NCI-H2029 treated with DMSO at 0.1 percent for 48 hours (cell line): Measurements from ENCODE around the gene GALNT7.
A peak's percentile ranks its signal among the peaks of the same experiment; 100 is the strongest.
"Not testable (repeated sequence)": the region's sequence is repeated elsewhere in the genome, so short reads cannot be mapped to it uniquely, and the experiment has no call there.

Source experiments
- DNase-seq: peaks from one replicate; lab custom pipeline; 2025; lab: John Stamatoyannopoulos, UW

Gene GALNT7

DNA sequence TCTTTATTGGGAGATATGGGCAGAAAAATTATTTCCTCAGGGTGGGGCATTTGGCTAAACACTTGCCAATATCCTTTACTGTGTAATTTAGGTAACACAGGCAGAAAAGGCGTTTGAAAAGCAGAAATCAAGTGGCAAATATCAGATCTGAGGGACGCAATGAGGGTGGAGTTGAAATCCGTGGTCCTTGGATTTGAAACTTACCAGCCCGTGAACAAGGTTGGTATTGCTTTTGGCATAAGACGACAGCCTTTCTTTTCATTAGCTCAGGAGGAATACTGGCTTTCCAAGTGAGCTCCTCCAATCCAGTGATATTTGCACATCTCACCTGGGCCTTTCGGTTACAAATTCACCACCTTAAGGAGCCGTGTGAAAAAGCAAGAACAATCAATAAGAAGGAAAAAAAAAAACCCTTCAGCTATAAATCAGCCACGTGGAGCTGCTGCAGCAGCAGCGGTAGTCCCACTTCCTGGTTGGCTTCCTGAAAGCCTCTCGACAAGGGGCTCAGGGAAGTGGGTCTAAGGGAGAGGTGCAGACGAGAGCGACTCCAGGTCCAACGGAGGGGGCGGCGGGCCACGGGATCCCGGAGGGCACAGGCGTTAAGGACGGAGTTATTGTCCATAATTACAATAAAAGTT lies 734 bp upstream of the GALNT7 start:
- peak; percentile 68 for DNase-seq

DNA sequence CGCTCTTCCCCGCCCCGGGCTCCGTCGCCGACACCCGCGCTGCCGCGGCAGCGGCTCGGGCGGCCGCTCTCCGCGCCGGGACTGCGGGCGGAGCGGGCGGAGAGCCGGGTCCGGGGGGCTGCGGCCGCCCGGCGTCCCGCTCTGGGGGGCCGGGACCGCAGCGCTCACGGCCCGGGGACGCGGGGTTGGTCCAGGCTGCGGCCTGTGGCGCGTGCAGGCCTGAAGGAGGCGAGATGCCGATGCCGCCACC lies 492 bp downstream of the GALNT7 start:
- no peak for DNase-seq

DNA sequence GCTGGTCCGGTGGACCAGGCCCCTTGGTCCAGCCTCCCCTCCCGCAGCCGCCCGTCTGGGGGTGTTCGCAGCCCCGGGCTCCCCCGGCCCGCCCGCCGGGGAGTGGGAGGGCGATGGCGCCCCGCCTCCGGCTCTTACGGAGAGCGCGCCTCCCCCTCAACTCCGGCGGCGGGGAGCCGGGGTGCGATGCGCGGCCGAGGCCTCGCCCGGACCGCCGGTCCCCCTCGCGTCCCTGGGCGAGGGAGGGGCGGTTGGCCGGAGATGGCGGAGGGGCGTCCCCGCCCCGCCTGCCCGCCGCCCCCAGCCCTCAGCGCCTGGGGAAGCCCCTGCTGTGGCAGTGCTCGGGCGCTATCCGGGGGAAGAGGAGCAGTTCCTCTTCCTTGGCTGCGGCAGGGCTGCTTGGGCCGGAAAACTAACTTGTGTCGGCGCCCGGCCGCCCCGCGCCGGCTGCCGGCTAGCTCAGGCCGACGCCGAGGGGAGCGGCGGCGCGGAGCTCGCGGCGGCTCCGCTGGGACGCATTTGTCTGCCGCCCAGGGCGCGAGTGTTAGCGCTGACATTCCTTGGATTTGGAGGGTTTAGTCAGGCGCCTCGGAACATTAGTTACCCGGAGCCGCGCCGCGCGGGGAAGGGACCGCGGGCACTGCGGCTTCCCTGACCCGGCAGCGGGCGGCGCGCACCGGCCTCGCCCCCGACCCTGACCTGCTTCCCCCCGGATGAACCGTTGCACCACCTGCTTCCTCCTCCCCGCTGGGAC lies 994 bp downstream of the GALNT7 start:
- DNase-seq = no peak

DNA sequence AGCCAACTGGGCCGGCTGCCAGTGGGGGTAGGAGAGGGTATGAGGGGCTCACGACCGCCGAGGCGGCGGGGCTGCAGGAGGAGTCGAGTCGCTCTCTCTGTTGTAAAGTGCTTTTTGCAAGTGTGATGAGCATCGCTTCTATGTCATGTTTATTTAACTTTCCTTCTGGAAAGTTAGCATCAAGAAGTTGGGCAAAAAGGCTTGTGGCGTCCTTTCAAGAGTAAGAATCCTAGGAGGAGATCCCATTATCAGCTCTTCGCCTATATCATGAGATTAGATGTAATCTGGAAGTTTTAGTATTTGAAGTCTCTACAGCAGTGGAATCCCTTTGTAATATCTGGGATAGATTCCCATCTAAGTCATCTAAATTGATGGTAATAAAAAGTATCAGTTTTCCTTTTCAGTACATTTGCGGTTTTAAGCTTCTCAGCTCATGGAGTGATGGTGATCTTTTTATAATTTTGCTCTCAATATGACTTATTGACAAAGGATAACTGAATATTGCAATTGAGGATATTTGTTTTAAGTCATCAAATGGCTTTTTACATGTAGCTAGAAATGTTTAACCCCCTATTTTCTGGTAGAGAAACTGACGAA lies 1.7 kb downstream of the GALNT7 start:
- no peak for DNase-seq

DNA sequence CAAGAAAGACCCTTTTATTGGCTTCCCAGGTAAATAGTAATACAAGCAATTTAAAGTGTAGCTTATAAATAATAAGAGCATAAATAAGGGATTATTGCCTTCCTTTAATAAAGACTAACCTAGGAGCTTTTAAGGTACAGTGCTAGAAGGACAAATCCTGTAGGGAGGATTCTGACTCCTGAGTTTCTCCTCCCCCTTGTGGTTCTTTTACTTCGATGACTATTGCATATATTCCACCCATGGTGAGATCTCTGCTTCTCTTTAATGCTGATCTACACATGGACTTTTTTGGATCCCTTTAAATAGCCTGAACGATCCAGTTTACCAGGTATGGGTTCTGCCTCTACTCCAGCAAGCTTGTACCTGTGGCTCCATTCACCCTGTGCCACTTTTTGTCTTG lies 2.5 kb downstream of the GALNT7 start:
- no peak for DNase-seq

DNA sequence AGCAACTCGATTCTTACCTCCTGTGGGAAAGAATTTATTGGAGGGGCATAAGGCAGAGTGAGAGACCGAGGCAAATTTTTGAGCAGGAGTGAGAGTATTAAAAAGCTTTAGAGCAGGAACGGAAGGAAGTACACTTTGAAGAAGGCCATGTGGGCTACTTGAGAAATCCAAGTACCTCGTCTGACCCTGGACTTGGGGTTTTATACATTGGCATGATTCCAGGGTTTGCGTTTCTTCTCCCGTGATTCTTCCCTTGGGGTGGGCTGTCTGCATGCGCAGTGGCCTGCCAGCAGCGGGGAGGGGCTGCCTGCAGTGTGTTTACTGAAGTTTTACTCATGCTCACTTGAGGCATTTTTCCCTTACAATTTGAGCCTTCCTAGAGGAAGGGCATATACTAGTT lies 3.4 kb downstream of the GALNT7 start:
- DNase-seq = no peak

DNA sequence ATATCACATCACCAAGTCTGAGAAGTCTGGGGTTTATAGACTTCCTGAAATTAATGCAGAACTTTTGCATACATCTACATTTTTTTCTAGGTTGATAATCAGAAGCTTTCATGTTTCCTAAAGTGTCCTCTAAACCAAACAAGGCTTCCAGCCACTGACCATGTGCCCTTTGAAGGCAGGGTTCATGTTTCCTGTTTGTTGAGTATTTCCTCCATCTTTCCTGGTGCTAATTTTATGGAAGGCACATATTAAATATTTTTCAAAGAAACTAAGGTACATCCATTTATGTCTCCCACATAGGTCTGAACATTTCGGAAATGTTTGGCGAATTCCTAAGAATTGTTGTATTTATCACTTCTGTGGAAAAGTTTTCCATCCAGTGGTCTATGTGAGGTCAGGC lies 5.6 kb downstream of the GALNT7 start:
- DNase-seq = no peak

DNA sequence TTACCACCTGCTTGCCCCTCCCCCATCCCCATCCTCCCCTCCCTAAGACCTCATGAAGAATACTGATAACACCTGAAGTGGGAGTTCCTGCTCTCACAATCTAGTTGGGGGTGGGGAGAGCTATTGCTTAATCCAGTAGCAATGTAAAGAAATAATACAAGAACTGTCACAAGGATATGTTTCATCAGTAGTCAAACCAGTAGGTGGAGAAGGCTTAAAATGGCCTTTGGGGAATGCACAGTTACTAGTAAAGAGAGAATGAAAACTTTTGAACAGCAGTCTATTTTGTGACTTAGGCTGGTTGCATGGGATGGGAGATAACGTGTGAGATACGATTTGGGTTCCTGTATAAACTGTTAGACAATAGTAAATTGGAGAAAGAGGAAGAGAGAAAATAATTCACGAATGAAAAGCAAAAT lies 6.0 kb downstream of the GALNT7 start:
- DNase-seq = no peak

DNA sequence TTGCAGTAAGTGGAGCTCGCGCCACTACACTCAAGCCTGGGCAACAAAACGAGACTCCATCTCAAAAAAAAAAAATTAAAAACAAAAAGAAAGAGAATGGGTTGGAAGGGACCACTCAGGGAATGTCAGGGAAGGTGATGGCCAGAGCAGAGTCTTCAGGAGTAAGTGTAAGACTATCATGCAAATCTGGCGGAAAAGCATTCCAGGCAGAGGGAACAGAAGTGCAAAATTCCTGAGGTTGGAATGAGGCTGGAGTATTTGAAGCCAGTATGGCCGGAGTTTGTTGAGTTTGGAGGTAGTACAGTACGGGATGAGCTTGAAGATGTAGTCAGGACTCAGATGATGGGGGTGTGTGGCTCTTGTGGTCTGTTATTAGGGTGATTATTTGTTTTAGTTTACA lies 7.4 kb downstream of the GALNT7 start:
- no peak for DNase-seq

DNA sequence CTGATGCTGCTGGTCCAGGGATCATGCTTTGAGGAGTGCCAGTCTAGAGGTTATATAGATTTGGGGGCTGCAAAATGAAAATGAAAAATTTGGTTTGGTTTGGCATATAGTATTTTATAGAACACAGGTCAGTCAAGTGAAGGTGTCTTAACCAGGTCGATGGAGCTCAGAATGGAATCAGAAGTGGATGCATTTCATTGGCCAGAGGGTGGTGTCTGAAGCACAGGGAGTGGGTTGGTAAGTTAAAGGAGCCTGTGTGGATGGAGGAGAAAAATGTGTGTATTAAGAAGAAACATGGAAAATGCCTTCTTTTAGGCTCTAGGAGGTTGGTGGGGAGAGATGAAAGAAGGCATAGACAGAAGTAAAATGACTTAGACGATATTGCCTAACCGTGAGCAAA lies 8.6 kb downstream of the GALNT7 start:
- DNase-seq = no peak

DNA sequence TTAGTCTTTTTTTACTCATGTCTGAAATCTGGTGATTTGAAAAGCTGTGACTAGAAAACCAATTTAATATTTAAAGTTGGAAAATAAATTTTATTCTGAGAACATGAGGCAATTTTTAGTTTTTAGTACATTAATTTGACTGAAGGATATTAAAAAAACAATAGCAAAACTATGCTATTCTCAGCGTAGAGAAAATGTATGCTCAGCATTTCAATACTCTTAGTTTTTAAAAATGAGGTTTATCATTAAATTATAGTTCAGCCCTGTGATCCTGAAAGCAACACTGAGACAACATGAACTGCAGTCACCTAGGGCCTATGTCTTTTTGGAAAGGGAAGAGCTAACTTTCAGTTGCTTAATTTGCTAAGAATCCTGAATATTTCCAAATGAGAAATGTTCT lies 9.5 kb downstream of the GALNT7 start:
- DNase-seq = no peak

DNA sequence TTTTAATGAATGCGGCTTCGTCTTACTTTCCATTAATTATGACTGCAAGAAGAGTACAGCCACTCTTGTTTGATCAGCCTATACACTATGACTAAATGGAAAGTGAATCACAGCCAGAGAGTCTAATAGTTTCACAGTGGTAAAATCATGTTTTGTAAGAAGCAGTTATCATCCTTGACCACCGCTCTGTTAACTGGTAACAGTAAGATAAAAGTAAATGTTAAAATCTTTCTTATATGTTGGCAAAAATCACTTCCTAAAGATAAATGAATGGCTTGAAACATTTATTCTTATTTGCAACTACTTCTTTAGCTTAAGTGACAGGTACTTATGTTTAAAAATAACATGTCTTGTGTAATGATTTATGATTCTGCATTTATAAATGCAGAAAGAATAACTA lies 13.2 kb downstream of the GALNT7 start:
- no peak for DNase-seq

DNA sequence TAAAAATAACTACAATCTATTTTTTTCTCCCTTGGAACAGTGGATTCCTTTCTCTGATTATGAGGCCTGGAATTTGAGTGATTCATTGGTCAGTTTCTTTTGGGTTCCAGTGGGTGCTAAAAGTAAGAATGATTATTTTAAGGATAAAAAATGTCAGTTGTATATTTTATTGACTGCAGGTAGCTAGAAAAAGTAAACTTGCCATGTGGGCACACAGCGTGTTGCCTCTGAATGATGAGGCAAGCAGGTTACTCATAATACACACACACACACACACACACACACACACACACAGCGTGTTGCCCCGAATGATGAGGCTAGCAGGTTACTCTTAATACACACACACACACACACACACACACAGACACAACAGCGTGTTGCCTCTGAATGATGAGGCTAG lies 13.8 kb downstream of the GALNT7 start:
- DNase-seq = no peak

DNA sequence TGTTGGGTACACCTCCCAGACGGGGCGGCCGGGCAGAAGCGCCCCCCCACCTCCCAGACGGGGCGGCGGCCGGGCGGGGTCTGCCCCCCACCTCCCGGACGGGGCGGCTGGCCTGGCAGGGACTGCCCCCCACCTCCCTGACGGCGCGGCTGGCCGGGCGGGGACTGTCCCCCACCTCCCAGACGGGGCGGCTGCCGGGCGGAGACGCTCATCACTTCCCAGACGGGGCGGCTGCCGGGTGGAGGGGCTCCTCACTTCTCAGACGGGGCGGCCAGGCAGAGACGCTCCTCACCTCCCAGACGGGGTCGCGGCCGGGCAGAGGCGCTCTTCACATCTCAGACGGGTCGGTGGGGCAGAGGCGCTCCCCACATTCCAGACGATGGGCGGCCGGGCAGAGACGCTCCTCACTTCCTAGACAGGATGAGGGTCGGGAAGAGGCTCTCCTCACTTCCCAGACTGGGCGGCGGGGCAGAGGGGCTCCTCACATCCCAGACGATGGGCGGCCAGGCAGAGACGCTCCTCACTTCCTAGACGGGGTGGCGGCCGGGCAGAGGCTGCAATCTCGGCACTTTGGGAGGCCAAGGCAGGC lies 15.1 kb downstream of the GALNT7 start:
- not testable (repeated sequence) for DNase-seq

DNA sequence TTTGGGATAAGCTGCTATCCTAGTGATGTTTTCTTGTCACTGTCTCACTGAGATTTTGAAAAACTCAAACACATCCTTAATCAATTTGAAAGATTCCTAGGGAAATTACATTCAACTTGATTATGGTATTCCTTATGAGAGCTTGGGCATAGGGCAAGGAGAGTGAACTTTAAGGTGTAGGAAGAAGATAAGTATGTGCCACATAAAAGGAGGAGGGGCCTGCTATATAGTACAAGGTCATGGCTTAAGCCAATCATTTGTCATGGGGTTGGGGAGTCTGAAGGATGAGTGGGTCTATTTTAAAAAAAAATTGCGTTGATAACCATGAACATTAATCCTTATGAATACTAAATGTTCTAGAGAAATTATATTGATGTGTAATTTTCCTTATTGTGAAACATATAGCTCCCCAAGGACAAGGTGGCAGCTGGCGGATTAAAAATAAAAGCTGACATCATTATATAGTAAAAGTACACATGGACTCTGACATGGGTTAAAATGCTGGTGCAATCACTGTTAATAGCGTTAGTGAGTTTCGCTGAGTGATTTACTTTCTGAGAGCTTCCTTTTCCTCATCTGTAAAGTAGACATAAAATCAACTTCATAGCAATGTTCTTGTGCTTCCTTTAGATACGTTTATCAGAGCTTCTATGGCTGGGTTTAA lies 17.4 kb downstream of the GALNT7 start:
- DNase-seq = no peak

DNA sequence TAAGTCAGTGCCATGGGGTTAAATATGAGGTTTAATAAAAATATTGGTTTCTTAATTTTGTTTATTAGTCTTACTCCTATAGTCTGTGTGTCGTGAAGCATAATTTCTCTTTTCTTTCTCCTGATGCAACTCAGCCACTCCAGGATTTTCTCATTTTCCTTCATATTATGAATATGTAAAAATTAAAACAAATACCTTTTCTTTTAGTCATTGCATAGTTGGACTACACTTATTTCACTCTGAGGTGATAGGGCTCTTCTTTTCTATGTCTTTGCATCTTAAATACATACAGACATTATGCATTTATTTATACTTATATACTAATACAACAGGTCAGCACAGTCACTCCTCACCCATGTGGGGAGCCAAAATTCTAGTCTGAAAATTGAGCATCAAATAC lies 19.1 kb downstream of the GALNT7 start:
- DNase-seq = no peak

DNA sequence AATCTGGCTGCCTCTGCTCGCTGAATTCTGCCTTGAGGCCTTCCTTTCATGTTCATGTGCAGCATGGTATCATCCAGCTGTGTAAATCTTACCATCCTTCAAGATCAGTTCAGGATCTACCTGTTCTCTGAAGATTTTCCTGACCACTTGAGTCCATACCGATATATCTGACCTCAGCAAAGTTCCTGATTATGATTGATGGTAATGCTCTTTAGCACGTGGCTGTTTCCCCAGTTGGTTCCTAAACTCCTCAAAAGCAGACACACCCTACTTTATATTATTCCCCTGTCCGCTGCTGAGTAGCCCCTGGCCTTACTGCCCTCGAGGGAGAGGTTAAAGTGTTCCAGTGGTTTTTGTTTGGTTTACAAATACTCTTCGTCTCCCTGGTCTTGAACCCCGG lies 20.0 kb downstream of the GALNT7 start:
- DNase-seq = no peak

DNA sequence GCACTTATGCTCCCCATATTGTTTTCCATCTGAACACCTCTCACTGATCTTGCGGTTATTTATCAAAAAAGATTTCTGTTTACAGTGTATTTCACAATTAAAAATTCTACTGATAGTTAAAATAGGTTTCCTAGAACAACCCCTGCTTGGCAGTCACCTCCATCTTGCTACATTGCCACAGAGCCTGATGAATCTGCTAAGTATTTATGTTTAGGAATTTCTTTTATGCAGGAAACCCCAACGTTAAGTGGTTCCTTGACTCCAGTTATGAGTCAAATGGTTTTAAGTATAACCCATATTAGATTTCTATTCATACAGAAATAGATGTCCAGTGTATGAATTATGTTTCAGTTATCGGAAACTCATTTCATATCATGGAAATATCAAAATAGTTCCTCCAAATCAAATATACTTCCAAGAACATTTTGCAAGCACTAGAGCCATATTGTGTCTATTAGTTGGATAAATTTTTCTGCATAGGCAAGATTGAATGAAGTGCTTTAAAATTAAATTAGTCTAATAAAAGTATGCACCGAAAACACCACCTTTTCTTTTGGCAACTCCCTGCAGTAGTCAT lies 20.6 kb downstream of the GALNT7 start:
- DNase-seq = no peak

DNA sequence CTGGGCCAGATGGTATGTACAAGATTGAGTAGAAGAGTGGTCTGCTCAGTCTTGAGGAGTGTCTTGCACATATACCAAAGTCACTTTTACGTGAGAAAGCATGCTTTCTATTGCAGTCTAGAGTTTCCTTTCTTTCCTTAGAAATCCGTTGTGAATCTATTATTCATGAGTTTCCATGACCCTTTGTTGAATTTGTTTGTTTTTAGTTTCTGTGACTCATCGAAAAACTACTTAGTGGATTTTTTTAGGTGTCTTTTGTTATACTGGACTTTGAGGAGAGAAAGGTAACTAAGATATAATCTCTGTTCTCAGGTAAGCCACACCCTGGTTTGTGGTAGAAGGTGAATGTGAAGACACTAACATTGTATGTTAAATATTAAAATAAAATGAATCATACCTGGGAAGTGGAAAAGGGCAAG lies 23.0 kb downstream of the GALNT7 start:
- DNase-seq = no peak

DNA sequence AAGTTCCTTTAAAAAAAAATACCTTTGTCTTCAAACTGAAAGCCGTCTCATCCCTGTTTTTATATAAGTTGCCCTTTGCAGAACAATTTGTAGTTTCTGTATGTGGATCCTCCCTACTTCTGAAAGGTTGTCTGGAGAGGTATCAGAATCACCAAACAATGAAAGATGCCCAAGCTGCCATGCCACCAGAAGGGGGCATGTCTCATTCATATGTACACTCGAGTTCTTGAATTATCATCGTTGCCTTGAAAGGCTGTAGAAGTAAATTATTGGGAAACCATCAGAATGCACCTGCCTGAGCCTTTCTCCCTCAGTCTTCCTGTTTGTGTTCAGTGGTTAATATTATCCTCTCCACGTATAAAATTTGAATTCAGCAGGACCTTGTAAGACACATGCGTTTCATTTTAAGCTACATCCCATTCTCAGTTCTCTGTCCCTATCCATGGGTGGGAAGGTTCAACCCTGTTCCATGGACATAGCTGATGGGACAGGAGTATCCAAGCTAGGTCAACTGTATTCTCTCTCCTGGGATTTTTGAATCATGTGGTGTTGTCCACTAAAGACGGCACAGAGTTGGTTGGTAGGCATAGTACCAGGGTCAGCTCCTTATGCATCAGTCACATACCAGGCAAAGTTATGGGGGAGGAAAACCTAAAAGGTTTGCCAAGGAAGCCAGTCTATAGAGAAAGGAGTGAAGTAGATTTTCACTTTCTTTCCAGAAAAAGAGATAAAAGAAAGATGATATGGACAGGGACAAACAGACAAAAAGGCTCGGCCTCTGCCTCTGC lies 24.0 kb downstream of the GALNT7 start:
- DNase-seq = no peak

DNA sequence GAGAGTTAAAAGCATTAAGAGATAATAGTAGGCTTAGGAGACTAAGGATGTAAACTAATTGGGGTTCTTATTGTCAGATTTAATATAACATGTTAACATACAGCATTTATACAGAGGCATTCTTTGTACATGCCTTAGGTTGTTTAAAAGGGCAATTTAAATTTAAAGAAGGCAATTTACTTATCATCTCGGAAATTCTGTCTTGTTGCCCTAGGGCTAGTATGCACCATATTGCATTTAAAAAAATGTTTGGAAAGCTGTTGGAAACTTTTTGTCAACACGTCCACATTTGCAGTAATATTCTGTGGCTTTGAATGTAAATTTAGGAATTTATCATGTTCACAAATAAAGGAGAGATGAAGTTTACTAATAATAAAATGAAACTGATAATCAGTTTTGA lies 25.5 kb downstream of the GALNT7 start:
- DNase-seq = no peak

DNA sequence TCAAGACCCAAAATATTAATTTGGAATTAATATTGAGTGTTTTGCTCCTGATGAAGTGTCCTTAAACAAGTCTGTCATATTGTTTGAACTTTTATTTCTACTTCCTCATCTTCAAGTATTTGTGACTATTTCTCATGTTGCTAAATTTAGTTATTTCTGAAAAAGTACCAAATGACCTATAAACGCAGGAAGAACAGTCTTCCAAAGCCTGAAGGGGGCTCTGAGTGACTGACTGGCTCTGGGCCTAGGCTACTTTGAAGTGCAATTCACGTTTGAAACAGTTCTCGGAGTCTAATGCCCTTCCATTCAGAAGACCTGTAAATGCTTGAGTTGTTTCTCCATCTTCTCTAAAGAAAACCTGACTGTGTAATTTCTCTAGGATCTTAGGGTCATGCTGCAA lies 26.5 kb downstream of the GALNT7 start:
- DNase-seq = no peak
